ENCODE data around the gene EPB41L3.

The EPB41L3 gene

GRCh38 chr18:5543773-5544389 is at the start of gene EPB41L3:
Gene EPB41L3, minus strand, starts transcription at chr18:5543997. Its CDS starts 54,814 bp downstream, at chr18:5489183.
- POLR2A ChIA-PET (ENCODE audit: low non-redundant PET), result no interaction called here
- no peak for TF ChIP-seq CTCF (conservative IDR thresholded peaks at IDR 0.05; ENCODE audit: low read depth)
- no peak within 1 kb of the TSS for H3K27ac ChIP-seq
- no peak for DNase-seq (ENCODE audit: low spot score)
- CTCF ChIA-PET, result no interaction called here

GRCh38 chr18:5588529-5588928 is 44.7 kb upstream of the EPB41L3 start:
- POLR2A ChIA-PET (ENCODE audit: low non-redundant PET), result no interaction called here
- CTCF ChIA-PET, result no interaction called here
- no peak overlapping the region for H3K27ac ChIP-seq
- no peak for TF ChIP-seq CTCF (conservative IDR thresholded peaks at IDR 0.05; ENCODE audit: low read depth)
- no peak for DNase-seq (ENCODE audit: low spot score)

- ChIA-PET CTCF (no interaction called here), POLR2A (ENCODE audit: low non-redundant PET) (no interaction called here)
- DNase-seq (ENCODE audit: low spot score), result no peak
- TF ChIP-seq CTCF (conservative IDR thresholded peaks at IDR 0.05; ENCODE audit: low read depth), result no peak
- H3K27ac ChIP-seq, result no peak overlapping the region
Measured at GRCh38 chr18:5585653-5586052, 41.9 kb upstream of the EPB41L3 start.

GRCh38 chr18:5584746-5585417 is 41.1 kb upstream of the EPB41L3 start:
- POLR2A ChIA-PET (ENCODE audit: low non-redundant PET), result no interaction called here
- CTCF ChIA-PET, result interaction anchor here (0.6 kb wide), 1 partner anchor 367 kb away, joined by 3 read pairs; no protein-coding TSS in a partner anchor

GRCh38 chr18:5582849-5583681 is 39.3 kb upstream of the EPB41L3 start:
- CTCF ChIA-PET, result no interaction called here
- POLR2A ChIA-PET (ENCODE audit: low non-redundant PET), result no interaction called here
- no peak overlapping the region for H3K27ac ChIP-seq

More at GRCh38 chr18:5584746-5585417, 41.1 kb upstream of the EPB41L3 start:
- DNase-seq (ENCODE audit: low spot score), result no peak
- no peak overlapping the region for H3K27ac ChIP-seq
- no peak for TF ChIP-seq CTCF (conservative IDR thresholded peaks at IDR 0.05; ENCODE audit: low read depth)

More at GRCh38 chr18:5582849-5583681, 39.3 kb upstream of the EPB41L3 start:
- DNase-seq (ENCODE audit: low spot score), result no peak
- no peak for TF ChIP-seq CTCF (conservative IDR thresholded peaks at IDR 0.05; ENCODE audit: low read depth)

Measured in RWPE1 (cell line).